Brain microvascular endothelial cell (primary cell): ENCODE results near the gene TSSK2.

Experiments
- DNase-seq: peaks from one replicate; pipeline ENCODE4 v3.0.0-alpha.2; 2020
- H3K27ac ChIP-seq: fragments of 250-450 bp; sonication (Bioruptor Pico); 2 replicates; pipeline ENCODE4 v1.5.1; 2020; ENCODE audit warnings: mild to moderate bottlenecking, moderate library complexity
- H3K27me3 ChIP-seq: fragments of 250-450 bp; sonication (Bioruptor Pico); replicated peaks from 2 replicates; pipeline ENCODE4 v1.5.1; 2020; ENCODE audit warnings: mild to moderate bottlenecking
- H3K36me3 ChIP-seq: fragments of 250-450 bp; sonication (Bioruptor Pico); replicated peaks from 2 replicates; pipeline ENCODE4 v1.5.1; 2020; ENCODE audit warnings: mild to moderate bottlenecking
- H3K4me3 ChIP-seq: 2 replicates; pipeline ENCODE4 v1.5.1; 2011; ENCODE audit warnings: low read depth, mild to moderate bottlenecking, control low read depth, low read length, moderate library complexity
- CTCF ChIP-seq: IDR thresholded peaks from 2 replicates; pipeline ENCODE4 v1.5.1; 2011; ENCODE audit warnings: low read depth, mild to moderate bottlenecking, moderate library complexity, low read length, control low read depth, inconsistent platforms; ENCODE audit errors: missing control alignments
- in situ Hi-C: cut with HindIII; loops from 2 replicates; pipeline ENCODE4 v1.10.0; 2017; ENCODE audit warnings: low sequenced_read_pairs, low pct_ligation_motif_present

TSSK2 gene

GRCh38 chr22:19094393-19094997 lies 36.6 kb upstream of the TSSK2 start:
- no peak for TF ChIP-seq CTCF
- Histone ChIP-seq H3K27ac (no peak overlapping the region), H3K4me3 (no peak overlapping the region), H3K36me3 (no peaks in the 10 kb centered on the region), H3K27me3 (no peaks in the 10 kb centered on the region)
- DNase-seq, result no peak
- in situ Hi-C loops, result no loop called here

GRCh38 chr22:19096555-19096954 lies 34.6 kb upstream of the TSSK2 start:
- no peak for TF ChIP-seq CTCF
- Histone ChIP-seq H3K36me3 (no peaks in the 10 kb centered on the region), H3K27me3 (no peaks in the 10 kb centered on the region), H3K27ac (no peak overlapping the region), H3K4me3 (no peak overlapping the region)
- in situ Hi-C loops, result no loop called here
- DNase-seq, result no peak

- Histone ChIP-seq H3K27me3 (no peaks in the 10 kb centered on the region), H3K4me3 (no peak overlapping the region), H3K36me3 (no peaks in the 10 kb centered on the region), H3K27ac (no peak overlapping the region)
- in situ Hi-C loops, result no loop called here
- TF ChIP-seq CTCF, result no peak
- no peak for DNase-seq
Measured at GRCh38 chr22:19097518-19097917, 33.6 kb upstream of the TSSK2 start.

GRCh38 chr22:19098157-19098556 lies 33.0 kb upstream of the TSSK2 start:
- in situ Hi-C loops, result no loop called here
- no peak for DNase-seq
- H3K36me3 ChIP-seq, result no peaks in the 10 kb centered on the region
- no peak overlapping the region for H3K4me3 ChIP-seq
- TF ChIP-seq CTCF, result no peak
- no peaks in the 10 kb centered on the region for H3K27me3 ChIP-seq
- no peak overlapping the region for H3K27ac ChIP-seq

GRCh38 chr22:19103880-19104821 lies 27.0 kb upstream of the TSSK2 start:
- DNase-seq, result no peak
- TF ChIP-seq CTCF, result no peak
- no peak overlapping the region for H3K27ac ChIP-seq

More at GRCh38 chr22:19103880-19104821, 27.0 kb upstream of the TSSK2 start:
- H3K36me3 ChIP-seq, result no peaks in the 10 kb centered on the region
- no peak overlapping the region for H3K4me3 ChIP-seq
- no peaks in the 10 kb centered on the region for H3K27me3 ChIP-seq
- in situ Hi-C loops, result no loop called here
